GM15510 (cell line): ENCODE data around the gene HSF5.
A peak's percentile ranks its signal among the peaks of the same experiment; 100 is the strongest.

Experiments
- POLR2A ChIP-seq: IDR thresholded peaks from 3 replicates; pipeline ENCODE4 v1.6.1; 2011; ENCODE audit warnings: borderline replicate concordance; ENCODE audit not compliant: insufficient read length; ENCODE audit errors: extremely low read depth

HSF5 gene

GRCh38 chr17:58527306-58527705 lies 39.1 kb upstream of the HSF5 start:
- TF ChIP-seq POLR2A: no peak

GRCh38 chr17:58525239-58525638 lies 37.0 kb upstream of the HSF5 start:
- TF ChIP-seq POLR2A: no peak

GRCh38 chr17:58521680-58522079 lies 33.5 kb upstream of the HSF5 start:
- TF ChIP-seq POLR2A: no peak

- TF ChIP-seq POLR2A: no peak
These were observed 32.7 kb upstream of the HSF5 start for GRCh38 chr17:58520843-58521430.

- TF ChIP-seq POLR2A: peak; percentile 39
These were observed 29.9 kb upstream of the HSF5 start for GRCh38 chr17:58517928-58518609.

- TF ChIP-seq POLR2A: peak; percentile 75
These were observed 29.2 kb upstream of the HSF5 start for GRCh38 chr17:58517378-58517927.

GRCh38 chr17:58516644-58517377 lies 28.6 kb upstream of the HSF5 start:
- no peak for TF ChIP-seq POLR2A

- no peak for TF ChIP-seq POLR2A
These were observed 27.1 kb upstream of the HSF5 start for GRCh38 chr17:58515286-58515685.

GRCh38 chr17:58514770-58515157 lies 26.6 kb upstream of the HSF5 start:
- no peak for TF ChIP-seq POLR2A

GRCh38 chr17:58513965-58514769 lies 26.0 kb upstream of the HSF5 start, which contains the start of gene MTMR4:
Gene MTMR4, minus strand, starts transcription at chr17:58514638. Its CDS starts 231 bp downstream, at chr17:58514407.
- peak; percentile 61 for TF ChIP-seq POLR2A

GRCh38 chr17:58513267-58513964 lies 25.2 kb upstream of the HSF5 start:
- TF ChIP-seq POLR2A: no peak

GRCh38 chr17:58510075-58510474 lies 21.9 kb upstream of the HSF5 start:
- no peak for TF ChIP-seq POLR2A

- no peak for TF ChIP-seq POLR2A
These were observed 20.3 kb upstream of the HSF5 start for GRCh38 chr17:58508341-58509067.
